HEK293 (cell line): ENCODE measurements around the gene PNRC1.

Experiments
- CTCF ChIA-PET: fragments of 350-600 bp; formaldehyde crosslinking; extraction: SDS; loops from one replicate; lab custom pipeline; 2021; ENCODE audit warnings: antibody characterized with exemption; lab: Yijun Ruan, JAX
- POLR2A ChIA-PET: fragments of 300-600 bp; formaldehyde crosslinking; extraction: SDS; loops from one replicate; lab custom pipeline; 2020; ENCODE audit warnings: antibody characterized with exemption, inconsistent platforms; lab: Yijun Ruan, JAX
- H3K27ac ChIP-seq: fragments of 200-500 bp; sonication (Bioruptor generic); 2 replicates; pipeline ENCODE4 v1.5.1; 2014; ENCODE audit warnings: low read depth, low read length, control low read depth, inconsistent platforms; ENCODE audit errors: extremely low read depth
- H3K36me3 ChIP-seq, 2 experiments: fragments of 200-500 bp in 1 of 2; sonication (Bioruptor generic) in 1 of 2; 1 replicate in 1 of 2; 2 replicates in 1 of 2; pipeline ENCODE4 v1.5.1; 2014 to 2017; ENCODE audit warnings: inconsistent platforms in 2 of 2, low read length in 2 of 2; ENCODE audit not compliant: control insufficient read depth in 2 of 2, insufficient read depth in 1 of 2
- H3K4me1 ChIP-seq: fragments of 200-500 bp; sonication (Bioruptor generic); 2 replicates; pipeline ENCODE4 v1.5.1; 2014; ENCODE audit warnings: mild to moderate bottlenecking, low read length, inconsistent platforms; ENCODE audit not compliant: control insufficient read depth, insufficient read depth
- H3K4me3 ChIP-seq: 2 replicates; pipeline ENCODE4 v1.5.1; 2011; ENCODE audit warnings: low read depth, mild to moderate bottlenecking, control low read depth, low read length, moderate library complexity
- H3K9me3 ChIP-seq: fragments of 200-500 bp; sonication (Bioruptor generic); 2 replicates; pipeline ENCODE4 v1.5.1; 2014; ENCODE audit warnings: low read depth, low read length, inconsistent platforms; ENCODE audit not compliant: control insufficient read depth, insufficient read depth
- GLI4 ChIP-seq: fragments of 450-650 bp; formaldehyde crosslinking; IDR thresholded peaks from 2 replicates; pipeline ENCODE4 v1.5.1; 2016; ENCODE audit warnings: missing biosample characterization, missing genetic modification characterization
- ZBTB17 ChIP-seq: fragments of 450-650 bp; formaldehyde crosslinking; IDR thresholded peaks from 2 replicates; pipeline ENCODE4 v1.5.1; 2016; ENCODE audit warnings: missing biosample characterization, missing genetic modification characterization
- ZEB2 ChIP-seq: fragments of 450-650 bp; formaldehyde crosslinking; IDR thresholded peaks from 2 replicates; pipeline ENCODE4 v1.5.1; 2016; ENCODE audit warnings: missing biosample characterization, missing genetic modification characterization
- ZIC2 ChIP-seq: fragments of 450-650 bp; formaldehyde crosslinking; IDR thresholded peaks from 2 replicates; pipeline ENCODE4 v1.5.1; 2016; ENCODE audit warnings: missing biosample characterization, missing genetic modification characterization
- ZNF366 ChIP-seq: fragments of 450-650 bp; formaldehyde crosslinking; conservative IDR thresholded peaks from 2 replicates; pipeline ENCODE4 v1.5.1; 2016; ENCODE audit warnings: missing biosample characterization, missing genetic modification characterization
- ZNF394 ChIP-seq: fragments of 450-650 bp; formaldehyde crosslinking; IDR thresholded peaks from 2 replicates; pipeline ENCODE4 v1.5.1; 2016; ENCODE audit warnings: missing biosample characterization, missing genetic modification characterization, mild to moderate bottlenecking, moderate library complexity, borderline replicate concordance
- ZNF664 ChIP-seq: fragments of 450-650 bp; formaldehyde crosslinking; IDR thresholded peaks from 2 replicates; pipeline ENCODE4 v1.5.1; 2016; ENCODE audit warnings: missing biosample characterization, missing genetic modification characterization
- ZNF747 ChIP-seq: fragments of 450-650 bp; formaldehyde crosslinking; IDR thresholded peaks from 2 replicates; pipeline ENCODE4 v1.5.1; 2016; ENCODE audit warnings: missing biosample characterization, missing genetic modification characterization
- TF ChIP-seq, protein P1 (sequence below): fragments of 450-650 bp; formaldehyde crosslinking; optimal IDR thresholded peaks from 2 replicates; pipeline ENCODE3; 2016; ENCODE audit warnings: missing biosample characterization, mild to moderate bottlenecking, missing genetic modification characterization
- TF ChIP-seq, protein P2 (sequence below): fragments of 450-650 bp; formaldehyde crosslinking; IDR thresholded peaks from 2 replicates; pipeline ENCODE4 v1.5.1; 2016; ENCODE audit warnings: missing biosample characterization, missing genetic modification characterization
- TF ChIP-seq, protein P3 (sequence below): fragments of 450-650 bp; formaldehyde crosslinking; IDR thresholded peaks from 2 replicates; pipeline ENCODE4 v1.5.1; 2017; ENCODE audit warnings: missing biosample characterization, mild to moderate bottlenecking, missing genetic modification characterization, moderate library complexity

PNRC1 gene

DNA sequence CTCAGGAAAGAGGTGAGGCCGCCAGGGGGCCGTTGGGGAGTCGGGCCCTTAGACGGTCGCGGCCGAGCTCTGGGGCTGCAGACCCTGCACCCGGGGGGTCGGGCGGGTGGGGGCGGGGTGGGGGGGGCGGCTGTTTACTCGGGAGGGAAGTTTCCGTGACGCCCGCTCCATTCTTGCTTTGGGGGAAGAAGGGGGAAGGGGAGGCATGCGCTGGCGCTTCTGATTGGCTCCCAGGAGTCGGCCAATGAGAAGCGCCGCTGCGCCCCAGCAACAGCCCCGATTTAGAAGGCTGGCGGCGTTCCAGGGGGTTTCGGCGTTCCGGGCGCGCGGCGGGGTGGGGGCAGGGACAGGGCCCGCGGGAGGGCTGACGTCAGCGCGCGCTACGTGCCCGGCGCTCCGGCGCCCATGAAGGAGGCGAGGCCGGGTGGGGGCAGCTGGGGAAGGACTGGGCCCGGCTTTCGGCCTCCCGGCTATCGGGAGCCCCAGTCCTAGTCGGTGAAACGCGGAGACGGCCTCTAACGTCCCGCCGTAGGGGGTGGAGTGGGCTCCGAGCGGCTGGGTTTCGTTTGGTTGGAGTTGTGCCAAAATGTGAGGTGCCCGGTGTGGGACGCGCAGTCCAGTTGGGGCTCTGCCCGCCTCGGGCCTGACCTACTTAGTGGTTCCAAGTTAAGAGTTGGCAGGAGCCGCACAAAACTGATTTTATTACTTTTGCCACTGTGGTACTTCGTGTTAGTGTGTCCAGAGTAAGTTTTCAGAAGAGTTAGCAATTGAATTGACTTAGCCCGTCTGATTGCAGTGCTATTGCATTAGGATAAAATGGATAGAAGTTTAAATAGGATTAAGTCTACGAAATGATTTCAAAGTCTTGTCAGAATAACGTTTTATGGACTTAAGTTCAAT is 1.1 kb downstream of the PNRC1 start (continued):
- TF ChIP-seq GLI4, result peak; percentile 84; the same call in 1 of the 2 replicates
- TF ChIP-seq ZNF366 (tag by site-specific recombination), result no peak
- TF ChIP-seq, protein P1, sequence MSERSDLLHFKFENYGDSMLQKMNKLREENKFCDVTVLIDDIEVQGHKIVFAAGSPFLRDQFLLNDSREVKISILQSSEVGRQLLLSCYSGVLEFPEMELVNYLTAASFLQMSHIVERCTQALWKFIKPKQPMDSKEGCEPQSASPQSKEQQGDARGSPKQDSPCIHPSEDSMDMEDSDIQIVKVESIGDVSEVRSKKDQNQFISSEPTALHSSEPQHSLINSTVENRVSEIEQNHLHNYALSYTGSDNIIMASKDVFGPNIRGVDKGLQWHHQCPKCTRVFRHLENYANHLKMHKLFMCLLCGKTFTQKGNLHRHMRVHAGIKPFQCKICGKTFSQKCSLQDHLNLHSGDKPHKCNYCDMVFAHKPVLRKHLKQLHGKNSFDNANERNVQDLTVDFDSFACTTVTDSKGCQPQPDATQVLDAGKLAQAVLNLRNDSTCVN, result peak; percentile 99

DNA sequence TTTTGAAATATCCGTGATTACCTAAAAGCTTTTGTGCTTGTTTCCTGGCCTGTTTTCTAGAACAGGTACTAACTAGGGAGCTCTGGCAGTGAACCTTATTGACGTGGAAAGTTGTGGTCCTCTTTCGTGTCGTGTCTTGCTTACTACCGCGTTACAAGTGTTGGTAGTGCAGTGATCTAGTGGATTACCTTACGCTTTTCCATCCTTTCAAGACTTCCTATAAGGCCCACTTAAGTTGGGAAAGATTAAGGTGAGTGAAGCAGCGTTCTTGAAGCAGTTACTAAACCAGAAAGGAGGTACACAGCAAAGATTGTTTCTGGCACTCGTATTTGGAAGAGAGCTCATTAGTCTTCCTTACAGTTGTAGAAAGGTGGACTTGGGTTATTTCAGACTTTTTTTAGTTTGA is 1.9 kb downstream of the PNRC1 start:
- POLR2A ChIA-PET, result interaction anchor here (0.6 to 10.4 kb wide), 5 partner anchors 30 to 270 kb away, joined by 3 to 84 read pairs (median 6); partner anchors contain the start of genes SRSF12 and UBE2J1

DNA sequence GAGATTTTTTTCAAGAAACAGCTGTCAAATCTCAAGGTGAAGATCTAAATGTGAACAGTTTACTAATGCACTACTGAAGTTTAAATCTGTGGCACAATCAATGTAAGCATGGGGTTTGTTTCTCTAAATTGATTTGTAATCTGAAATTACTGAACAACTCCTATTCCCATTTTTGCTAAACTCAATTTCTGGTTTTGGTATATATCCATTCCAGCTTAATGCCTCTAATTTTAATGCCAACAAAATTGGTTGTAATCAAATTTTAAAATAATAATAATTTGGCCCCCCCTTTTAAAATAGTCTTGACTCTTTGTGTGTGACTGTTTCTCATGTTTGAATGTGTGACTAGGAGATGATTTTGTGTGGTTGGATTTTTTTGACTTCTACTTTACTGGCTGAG is 4.0 kb downstream of the PNRC1 start:
- TF ChIP-seq, protein P2, sequence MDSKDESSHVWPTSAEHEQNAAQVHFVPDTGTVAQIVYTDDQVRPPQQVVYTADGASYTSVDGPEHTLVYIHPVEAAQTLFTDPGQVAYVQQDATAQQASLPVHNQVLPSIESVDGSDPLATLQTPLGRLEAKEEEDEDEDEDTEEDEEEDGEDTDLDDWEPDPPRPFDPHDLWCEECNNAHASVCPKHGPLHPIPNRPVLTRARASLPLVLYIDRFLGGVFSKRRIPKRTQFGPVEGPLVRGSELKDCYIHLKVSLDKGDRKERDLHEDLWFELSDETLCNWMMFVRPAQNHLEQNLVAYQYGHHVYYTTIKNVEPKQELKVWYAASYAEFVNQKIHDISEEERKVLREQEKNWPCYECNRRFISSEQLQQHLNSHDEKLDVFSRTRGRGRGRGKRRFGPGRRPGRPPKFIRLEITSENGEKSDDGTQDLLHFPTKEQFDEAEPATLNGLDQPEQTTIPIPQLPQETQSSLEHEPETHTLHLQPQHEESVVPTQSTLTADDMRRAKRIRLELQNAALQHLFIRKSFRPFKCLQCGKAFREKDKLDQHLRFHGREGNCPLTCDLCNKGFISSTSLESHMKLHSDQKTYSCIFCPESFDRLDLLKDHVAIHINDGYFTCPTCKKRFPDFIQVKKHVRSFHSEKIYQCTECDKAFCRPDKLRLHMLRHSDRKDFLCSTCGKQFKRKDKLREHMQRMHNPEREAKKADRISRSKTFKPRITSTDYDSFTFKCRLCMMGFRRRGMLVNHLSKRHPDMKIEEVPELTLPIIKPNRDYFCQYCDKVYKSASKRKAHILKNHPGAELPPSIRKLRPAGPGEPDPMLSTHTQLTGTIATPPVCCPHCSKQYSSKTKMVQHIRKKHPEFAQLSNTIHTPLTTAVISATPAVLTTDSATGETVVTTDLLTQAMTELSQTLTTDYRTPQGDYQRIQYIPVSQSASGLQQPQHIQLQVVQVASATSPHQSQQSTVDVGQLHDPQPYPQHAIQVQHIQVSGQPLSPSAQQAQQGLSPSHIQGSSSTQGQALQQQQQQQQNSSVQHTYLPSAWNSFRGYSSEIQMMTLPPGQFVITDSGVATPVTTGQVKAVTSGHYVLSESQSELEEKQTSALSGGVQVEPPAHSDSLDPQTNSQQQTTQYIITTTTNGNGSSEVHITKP (tag by site-specific recombination), result peak; percentile 67
- TF ChIP-seq ZIC2 (tag by site-specific recombination), result no peak
- Histone ChIP-seq H3K4me3 (no peak overlapping the region), H3K27ac (no peak overlapping the region), H3K36me3 (peaks cover 28 to 40% of the 10 kb centered on the region in 2 experiments), H3K4me1 (peaks cover 4% of the 10 kb centered on the region; the same call in 1 of the 2 replicates), H3K9me3 (no peaks in the 10 kb centered on the region)
- CTCF ChIA-PET, result interaction anchor here (0.9 to 3.2 kb wide), 5 partner anchors 38 to 287 kb away, joined by 3 to 19 read pairs (median 8); no protein-coding TSS in a partner anchor
- POLR2A ChIA-PET, result interaction anchor here (0.9 to 10.4 kb wide), 4 partner anchors 8 to 102 kb away, joined by 3 to 84 read pairs (median 4); partner anchors contain the start of gene SRSF12

More for the DNA sequence above, 1.9 kb downstream of the PNRC1 start:
- Histone ChIP-seq H3K27ac (peak overlapping the region; percentile 96), H3K4me1 (peaks cover 9% of the 10 kb centered on the region; the same call in 1 of the 2 replicates)
- TF ChIP-seq ZNF394 (tag by site-specific recombination), result peak; percentile 32; the same call in 1 of the 2 replicates
- 0 out of 2 replicates have a peak, but pooled peaks have one; percentile 5 for TF ChIP-seq ZNF664 (tag by site-specific recombination)
- TF ChIP-seq ZEB2, result no peak
- no peak for TF ChIP-seq ZBTB17
- TF ChIP-seq, all 188 proteins: peak for 2
- CTCF ChIA-PET, result interaction anchor here (0.9 to 3.2 kb wide), 2 partner anchors 99 to 528 kb away, joined by 3 to 19 read pairs; no protein-coding TSS in a partner anchor
- Histone ChIP-seq H3K36me3 (peaks cover 28 to 40% of the 10 kb centered on the region in 2 experiments), H3K4me3 (peak overlapping the region; percentile 99), H3K9me3 (no peaks in the 10 kb centered on the region)

DNA sequence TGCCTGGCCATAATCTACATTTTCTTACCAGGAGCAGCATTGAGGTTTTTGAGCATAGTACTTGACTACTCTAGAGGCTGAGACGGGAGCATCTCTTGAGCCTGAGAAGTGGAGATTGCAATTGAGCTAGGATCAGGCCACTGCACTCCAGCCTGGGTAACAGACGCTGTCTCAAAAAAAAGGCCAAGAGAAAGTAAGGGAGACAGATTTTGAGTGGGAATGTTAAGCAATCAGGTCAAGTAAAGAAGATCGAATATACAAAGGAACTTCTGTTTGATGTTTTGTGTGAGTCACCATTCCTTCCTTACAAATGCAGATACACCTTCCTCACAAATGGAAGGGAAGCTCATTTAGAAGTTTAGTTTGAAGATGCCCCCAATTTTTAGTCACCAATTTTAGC is 4.4 kb downstream of the PNRC1 start:
- Histone ChIP-seq H3K9me3 (no peaks in the 10 kb centered on the region), H3K4me1 (peaks cover 4% of the 10 kb centered on the region; the same call in 1 of the 2 replicates), H3K27ac (no peak overlapping the region), H3K36me3 (peaks cover 28 to 40% of the 10 kb centered on the region in 2 experiments), H3K4me3 (no peak overlapping the region)
- TF ChIP-seq, protein P3, sequence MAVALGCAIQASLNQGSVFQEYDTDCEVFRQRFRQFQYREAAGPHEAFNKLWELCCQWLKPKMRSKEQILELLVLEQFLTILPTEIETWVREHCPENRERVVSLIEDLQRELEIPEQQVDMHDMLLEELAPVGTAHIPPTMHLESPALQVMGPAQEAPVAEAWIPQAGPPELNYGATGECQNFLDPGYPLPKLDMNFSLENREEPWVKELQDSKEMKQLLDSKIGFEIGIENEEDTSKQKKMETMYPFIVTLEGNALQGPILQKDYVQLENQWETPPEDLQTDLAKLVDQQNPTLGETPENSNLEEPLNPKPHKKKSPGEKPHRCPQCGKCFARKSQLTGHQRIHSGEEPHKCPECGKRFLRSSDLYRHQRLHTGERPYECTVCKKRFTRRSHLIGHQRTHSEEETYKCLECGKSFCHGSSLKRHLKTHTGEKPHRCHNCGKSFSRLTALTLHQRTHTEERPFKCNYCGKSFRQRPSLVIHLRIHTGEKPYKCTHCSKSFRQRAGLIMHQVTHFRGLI (tag by site-specific recombination), result no peak
- no peak for TF ChIP-seq ZNF747 (tag by site-specific recombination)
- ChIA-PET POLR2A (interaction anchor here (0.9 to 10.4 kb wide), 2 partner anchors 14 to 32 kb away, joined by 3 to 84 read pairs; partner anchors contain the start of gene SRSF12), CTCF (interaction anchor here (0.7 to 3.2 kb wide), 6 partner anchors 23 to 286 kb away, joined by 3 to 19 read pairs (median 8); no protein-coding TSS in a partner anchor)
